Smooth muscle cell of the umbilical artery (primary cell): ENCODE data around the gene ANKLE1. TPM values are rescaled to one million over a fixed set of nuclear protein-coding genes. Genes with fewer than 3 reads are reported as not detected.

Experiments
- total RNA-seq: library from RNA; depleted of rRNA; stranded (reverse); fragments of >200 nt; gene quantifications from 2 replicates; pipeline ENCODE4 v1.2.3, GENCODE V29; 2014

Gene ANKLE1
- 0.51 and 0.59 TPM in 2 replicates for total RNA-seq

GRCh38 chr19:17281391-17282304 lies at the start of gene ANKLE1:
TSS of gene ANKLE1 (plus strand) at chr19:17281901. CDS start at chr19:17281921, 20 bp downstream.

GRCh38 chr19:17245535-17245984 lies 36.1 kb upstream of the ANKLE1 start, which contains the start of gene NR2F6:
TSS of gene NR2F6 (minus strand) at chr19:17245919. CDS start at chr19:17245220, 699 bp downstream.

GRCh38 chr19:17264641-17264979 lies 17.1 kb upstream of the ANKLE1 start, which contains the start of gene USHBP1:
TSS of gene USHBP1 (minus strand) at chr19:17264745. CDS start at chr19:17264299, 446 bp downstream.

GRCh38 chr19:17266975-17267788 lies 14.5 kb upstream of the ANKLE1 start, which contains the start of gene BABAM1:
TSS of gene BABAM1 (plus strand) at chr19:17267443. CDS start at chr19:17268807, 1,364 bp downstream.

DNA sequence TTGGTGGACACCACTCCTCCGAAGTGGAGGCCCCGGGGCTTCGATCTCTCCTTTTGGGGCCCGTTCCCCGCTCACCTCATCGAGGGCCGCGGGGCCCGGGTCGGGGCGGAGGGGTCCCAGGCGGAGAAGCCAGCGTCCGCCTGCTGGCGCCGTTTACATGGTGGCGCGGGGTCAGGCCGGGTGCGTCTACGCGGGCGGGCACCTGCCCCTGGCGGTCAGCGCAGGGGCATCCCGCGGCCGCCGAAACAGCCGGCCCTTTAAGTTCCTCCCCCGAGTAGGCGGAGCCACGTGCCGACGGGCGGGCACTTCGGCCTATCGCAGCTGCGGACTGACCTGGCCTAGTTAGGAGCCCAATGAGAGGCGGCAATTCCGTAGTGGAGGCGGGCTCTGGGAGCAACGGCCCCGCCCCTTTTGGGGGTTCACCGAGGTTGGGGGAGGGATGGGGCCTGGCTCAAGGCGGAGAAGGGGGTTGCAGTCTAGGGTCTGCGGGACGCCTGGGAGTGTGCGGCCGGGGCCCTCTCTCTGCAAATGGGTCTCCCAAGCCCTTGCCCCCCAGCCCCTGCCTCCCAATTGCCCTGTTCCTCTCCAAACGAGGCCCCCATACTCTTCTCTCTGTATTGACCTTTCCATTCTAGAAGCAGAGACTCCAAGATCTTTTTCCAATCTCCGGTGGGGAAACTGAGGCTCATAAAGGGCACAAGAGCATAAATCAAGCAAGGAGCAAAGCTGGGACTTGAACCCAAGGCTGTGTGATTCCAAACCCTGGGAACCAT lies 21.7 kb downstream of the ANKLE1 start, which contains the start of gene ABHD8:
Gene ABHD8, minus strand, starts transcription at position 259 of the 773 bp plus-strand sequence. CDS start 1,809 bp downstream, outside the sequence.

DNA sequence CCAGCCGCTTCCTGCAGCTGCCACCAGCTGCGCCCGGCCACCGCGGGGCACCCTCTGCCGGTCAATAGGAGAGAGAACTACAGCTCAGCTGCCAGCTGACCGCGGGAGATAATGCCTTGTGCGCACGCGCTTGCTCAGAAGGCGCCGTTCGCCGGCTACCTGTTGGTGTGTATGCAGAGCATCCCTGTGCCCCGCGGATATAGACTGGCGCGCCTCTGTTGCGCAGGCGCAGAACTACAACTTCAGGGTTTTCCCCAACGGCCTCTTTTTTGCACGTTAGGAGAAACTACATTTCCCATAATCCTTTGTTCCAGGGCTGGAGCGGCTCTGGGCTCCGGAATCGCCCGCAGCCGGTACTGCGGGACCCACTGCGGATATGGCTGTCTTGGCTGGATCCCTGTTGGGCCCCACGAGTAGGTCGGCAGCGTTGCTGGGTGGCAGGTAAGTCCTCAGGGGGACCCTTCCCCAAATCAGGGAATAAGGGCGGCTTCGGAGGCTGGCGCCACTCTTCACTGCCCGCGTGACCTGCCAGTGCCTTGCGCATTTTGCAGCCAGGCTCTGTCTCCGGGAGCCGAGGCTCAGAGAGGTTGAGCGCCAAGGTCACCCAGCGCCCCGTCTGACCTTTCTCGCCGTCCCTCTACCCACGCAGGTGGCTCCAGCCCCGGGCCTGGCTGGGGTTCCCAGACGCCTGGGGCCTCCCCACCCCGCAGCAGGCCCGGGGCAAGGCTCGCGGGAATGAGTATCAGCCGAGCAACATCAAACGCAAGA lies 24.0 kb downstream of the ANKLE1 start, which contains the start of gene MRPL34:
Gene MRPL34, plus strand, starts transcription at position 356 of the 768 bp plus-strand sequence. Its CDS starts 21 bp downstream, at position 377.

DNA sequence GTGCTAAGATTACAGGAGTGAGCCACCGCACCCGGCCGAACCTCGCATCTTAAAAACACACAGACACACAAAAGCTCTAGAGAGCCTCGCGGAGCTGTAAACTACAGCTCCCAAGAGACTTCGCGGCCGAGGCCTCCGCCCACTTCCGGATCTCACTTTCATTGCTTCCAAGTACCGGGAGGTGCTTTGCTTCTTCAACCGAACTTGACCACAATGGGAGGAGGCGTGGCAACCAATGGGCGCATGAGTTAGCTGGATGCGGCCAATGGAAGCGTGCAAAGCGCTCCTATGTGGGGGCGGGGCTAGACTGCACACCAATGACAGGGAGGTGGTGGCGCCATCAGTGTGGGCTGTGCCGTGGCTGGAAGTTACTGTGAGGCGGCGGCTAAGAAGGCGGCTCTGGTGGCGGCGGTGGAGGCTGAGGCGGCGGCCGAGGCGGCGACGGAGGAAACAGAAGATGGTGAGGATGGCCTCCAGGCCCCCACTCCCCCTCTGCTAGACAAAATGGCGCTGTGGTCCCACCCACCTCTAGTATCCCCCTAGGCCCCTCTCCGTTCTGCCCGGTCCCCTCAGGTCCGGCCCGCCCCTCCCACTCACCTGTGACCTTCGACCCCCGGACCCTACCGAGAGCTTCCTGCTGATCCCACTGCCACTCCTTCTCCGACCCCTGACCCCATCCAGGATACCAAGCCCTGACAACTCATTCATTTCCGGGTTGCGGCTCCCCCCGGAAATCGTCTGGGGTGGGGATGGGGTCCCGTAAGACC lies 27.7 kb downstream of the ANKLE1 start, which contains the start of gene DDA1:
Gene DDA1, plus strand, starts transcription at position 366 of the 767 bp plus-strand sequence. Its CDS starts 92 bp downstream, at position 458.

GRCh38 chr19:17334414-17335409 lies 53.0 kb downstream of the ANKLE1 start, which contains the start of gene ANO8:
TSS of gene ANO8 (minus strand) at chr19:17334855. CDS start at chr19:17334670, 185 bp downstream.

Other genes starting within 250 kb of the ANKLE1 start
- 1.8 and 2.8 TPM in 2 replicates for gene HAUS8, start 206.4 kb upstream of the ANKLE1 start, total RNA-seq
- gene MYO9B, start 206.1 kb upstream of the ANKLE1 start, total RNA-seq, result 75.4 and 148 TPM in 2 replicates
- 16.6 and 19.0 TPM in 2 replicates for gene USE1, start 66.5 kb upstream of the ANKLE1 start, total RNA-seq
- 4.3 and 5.3 TPM in 2 replicates for gene OCEL1, start 55.7 kb upstream of the ANKLE1 start, total RNA-seq
- gene NR2F6, start 36.0 kb upstream of the ANKLE1 start, total RNA-seq, result 44.4 and 54.9 TPM in 2 replicates
- 0.05 TPM in 1 of 2 replicates, not detected in the other for gene USHBP1, start 17.2 kb upstream of the ANKLE1 start, total RNA-seq
- gene BABAM1, start 14.5 kb upstream of the ANKLE1 start, total RNA-seq, result 75.2 and 78.1 TPM in 2 replicates
- 11.6 and 14.0 TPM in 2 replicates for gene ABHD8, start 21.5 kb downstream of the ANKLE1 start, total RNA-seq
- 21.4 and 23.2 TPM in 2 replicates for gene MRPL34, start 24.0 kb downstream of the ANKLE1 start, total RNA-seq
- 27.3 and 37.1 TPM in 2 replicates for gene DDA1, start 27.7 kb downstream of the ANKLE1 start, total RNA-seq
- gene ANO8, start 53.0 kb downstream of the ANKLE1 start, total RNA-seq, result 4.5 and 7.6 TPM in 2 replicates
- gene GTPBP3, start 55.7 kb downstream of the ANKLE1 start, total RNA-seq, result 17.2 and 17.4 TPM in 2 replicates
- gene PLVAP, start 95.4 kb downstream of the ANKLE1 start, total RNA-seq, result not detected in 2 replicates
- gene CCDC194, start 112.3 kb downstream of the ANKLE1 start, total RNA-seq, result not detected in 2 replicates
- 0.92 and 4.5 TPM in 2 replicates for gene BST2, start 123.7 kb downstream of the ANKLE1 start, total RNA-seq
- gene MVB12A, start 138.1 kb downstream of the ANKLE1 start, total RNA-seq, result 32.3 and 41.0 TPM in 2 replicates
- under 0.01 TPM in 1 of 2 replicates, not detected in the other for gene TMEM221, start 166.8 kb downstream of the ANKLE1 start, total RNA-seq
- not detected in 2 replicates for gene NXNL1, start 179.0 kb downstream of the ANKLE1 start, total RNA-seq
- 17.4 and 17.8 TPM in 2 replicates for gene SLC27A1, start 188.6 kb downstream of the ANKLE1 start, total RNA-seq
- gene PGLS, start 229.7 kb downstream of the ANKLE1 start, total RNA-seq, result 55.5 and 55.7 TPM in 2 replicates